Measurements from ENCODE around the gene WDFY2.

DNA sequence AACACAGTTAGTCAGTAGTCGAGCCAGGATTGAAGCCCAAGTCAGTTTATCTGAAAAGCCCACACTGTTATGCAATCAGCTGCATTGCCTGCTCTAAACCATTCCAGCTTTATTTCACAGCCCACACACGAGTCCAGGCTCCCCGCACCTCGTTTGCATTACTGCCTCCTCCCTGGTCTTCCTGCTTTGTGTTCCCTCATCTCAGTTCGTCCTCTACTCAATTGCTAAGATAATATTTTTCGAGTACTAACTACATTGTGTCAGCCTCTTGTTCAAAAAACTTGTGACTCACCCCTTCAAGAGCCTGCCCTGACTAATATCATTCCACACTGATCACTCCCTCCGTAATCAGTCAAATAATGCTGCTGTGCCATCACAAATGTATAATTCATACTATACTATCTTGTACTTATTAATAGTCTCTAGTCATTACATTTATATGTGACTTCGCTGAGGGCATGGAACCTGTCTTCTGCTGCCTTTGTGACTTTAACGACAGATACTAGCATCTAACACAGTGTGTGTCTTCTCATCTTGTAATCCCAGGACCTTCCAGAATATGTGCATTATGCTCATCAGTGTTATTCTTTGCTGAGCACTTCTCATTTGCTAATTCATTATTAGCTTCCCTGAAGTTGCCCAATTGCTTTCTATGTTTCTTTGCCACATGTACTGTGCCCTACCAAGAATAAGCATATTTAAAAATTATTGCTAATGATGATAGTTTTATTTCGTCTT lies 26.2 kb upstream of the WDFY2 start:
- TF ChIP-seq POLR2A (IDR thresholded peaks at IDR 0.05) (no peak), EP300 (IDR thresholded peaks at IDR 0.05) (no peak)

Measured in tibial nerve (tissue), 3 donors.